AG04449 (cell line): Measurements from ENCODE around the gene TNK2.

Experiments
- CTCF ChIA-PET: fragments of 350-600 bp; formaldehyde crosslinking; extraction: SDS; loops from one replicate; lab custom pipeline; 2021; ENCODE audit warnings: antibody characterized with exemption; lab: Yijun Ruan, JAX
- POLR2A ChIA-PET: fragments of 400-600, 350-600 bp; formaldehyde crosslinking; extraction: SDS; loops from one replicate; lab custom pipeline; 2020; ENCODE audit warnings: antibody characterized with exemption, inconsistent platforms; lab: Yijun Ruan, JAX
- DNase-seq: peaks from one replicate; pipeline ENCODE4 v3.0.0-alpha.2; 2010; ENCODE audit warnings: low read depth, low spot score
- H3K4me3 ChIP-seq: 2 replicates; pipeline ENCODE4 v1.5.1; 2011; ENCODE audit warnings: low read depth, mild to moderate bottlenecking, control low read depth, low read length
- TF ChIP-seq, protein P1 (sequence below): IDR thresholded peaks from one replicate; pipeline ENCODE4 v1.5.1; 2011; ENCODE audit warnings: mild to moderate bottlenecking, moderate library complexity, low read length, control low read depth, inconsistent platforms; ENCODE audit not compliant: insufficient read depth; ENCODE audit errors: missing control alignments

The TNK2 gene

DNA sequence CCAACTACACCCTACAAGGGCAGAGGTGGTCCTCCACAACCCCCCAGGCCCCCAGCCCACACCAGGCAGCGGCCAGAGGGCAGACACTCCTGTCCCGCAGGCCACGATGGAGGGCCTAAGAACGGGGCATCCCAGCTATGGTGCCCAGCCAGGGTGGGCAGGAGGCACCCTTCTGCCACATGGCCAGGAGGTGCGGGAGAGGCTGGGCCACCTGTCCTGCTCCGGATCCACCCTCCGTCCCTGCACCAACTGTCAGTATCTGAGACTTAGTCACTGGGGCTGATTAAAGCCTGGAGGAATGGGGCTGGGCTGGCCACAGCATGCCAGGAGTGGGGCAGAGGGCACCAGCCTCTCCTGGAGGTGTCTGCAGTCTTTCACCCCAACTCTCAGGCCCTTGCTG, 37.9 kb downstream of the TNK2 start:
- H3K4me3 ChIP-seq: no peak overlapping the region
- TF ChIP-seq, protein P1, sequence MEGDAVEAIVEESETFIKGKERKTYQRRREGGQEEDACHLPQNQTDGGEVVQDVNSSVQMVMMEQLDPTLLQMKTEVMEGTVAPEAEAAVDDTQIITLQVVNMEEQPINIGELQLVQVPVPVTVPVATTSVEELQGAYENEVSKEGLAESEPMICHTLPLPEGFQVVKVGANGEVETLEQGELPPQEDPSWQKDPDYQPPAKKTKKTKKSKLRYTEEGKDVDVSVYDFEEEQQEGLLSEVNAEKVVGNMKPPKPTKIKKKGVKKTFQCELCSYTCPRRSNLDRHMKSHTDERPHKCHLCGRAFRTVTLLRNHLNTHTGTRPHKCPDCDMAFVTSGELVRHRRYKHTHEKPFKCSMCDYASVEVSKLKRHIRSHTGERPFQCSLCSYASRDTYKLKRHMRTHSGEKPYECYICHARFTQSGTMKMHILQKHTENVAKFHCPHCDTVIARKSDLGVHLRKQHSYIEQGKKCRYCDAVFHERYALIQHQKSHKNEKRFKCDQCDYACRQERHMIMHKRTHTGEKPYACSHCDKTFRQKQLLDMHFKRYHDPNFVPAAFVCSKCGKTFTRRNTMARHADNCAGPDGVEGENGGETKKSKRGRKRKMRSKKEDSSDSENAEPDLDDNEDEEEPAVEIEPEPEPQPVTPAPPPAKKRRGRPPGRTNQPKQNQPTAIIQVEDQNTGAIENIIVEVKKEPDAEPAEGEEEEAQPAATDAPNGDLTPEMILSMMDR: no peak
- ChIA-PET CTCF (interaction anchor here (1.1 to 3.1 kb wide), 4 partner anchors 9 to 45 kb away, joined by 5 to 17 read pairs (median 7); no protein-coding TSS in a partner anchor), POLR2A (interaction anchor here (0.5 to 0.7 kb wide), 2 partner anchors 10 to 16 kb away, joined by 3 read pairs; no protein-coding TSS in a partner anchor)
- DNase-seq: no peak

DNA sequence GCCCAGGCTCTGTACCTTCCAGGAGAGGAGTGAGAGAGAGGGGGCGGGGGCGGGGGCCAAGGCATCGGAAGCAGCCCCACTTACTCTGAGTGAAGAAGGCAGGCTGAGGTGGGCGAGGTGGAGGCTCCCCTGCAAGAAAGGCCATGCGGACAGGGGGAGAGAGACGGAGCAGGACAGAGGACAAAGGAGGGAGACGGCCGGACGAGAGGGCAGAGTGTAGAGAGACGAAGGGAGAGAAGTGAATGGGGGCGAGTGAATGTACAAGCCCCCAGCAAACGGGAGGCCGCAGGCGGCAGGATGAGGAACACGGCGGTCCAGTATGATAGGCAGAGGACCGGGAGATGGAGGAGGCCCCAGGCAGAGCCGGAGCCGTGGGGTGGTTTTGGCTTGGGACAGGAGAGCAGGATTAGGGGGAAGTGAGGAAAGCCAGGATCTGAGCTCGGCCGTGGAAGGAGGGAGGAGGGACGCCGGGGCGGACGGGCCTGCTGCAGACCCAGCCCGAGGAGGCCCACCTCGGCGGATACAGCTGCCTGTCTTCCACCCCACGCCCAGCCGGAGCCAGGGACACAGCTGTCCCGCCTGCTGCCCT, 38.8 kb downstream of the TNK2 start:
- CTCF ChIA-PET: interaction anchor here (1.3 to 3.1 kb wide), 5 partner anchors 8 to 45 kb away, joined by 5 to 17 read pairs (median 6); no protein-coding TSS in a partner anchor
- TF ChIP-seq, protein P1: no peak
- no peak overlapping the region for H3K4me3 ChIP-seq
- DNase-seq: no peak
- POLR2A ChIA-PET: no interaction called here

DNA sequence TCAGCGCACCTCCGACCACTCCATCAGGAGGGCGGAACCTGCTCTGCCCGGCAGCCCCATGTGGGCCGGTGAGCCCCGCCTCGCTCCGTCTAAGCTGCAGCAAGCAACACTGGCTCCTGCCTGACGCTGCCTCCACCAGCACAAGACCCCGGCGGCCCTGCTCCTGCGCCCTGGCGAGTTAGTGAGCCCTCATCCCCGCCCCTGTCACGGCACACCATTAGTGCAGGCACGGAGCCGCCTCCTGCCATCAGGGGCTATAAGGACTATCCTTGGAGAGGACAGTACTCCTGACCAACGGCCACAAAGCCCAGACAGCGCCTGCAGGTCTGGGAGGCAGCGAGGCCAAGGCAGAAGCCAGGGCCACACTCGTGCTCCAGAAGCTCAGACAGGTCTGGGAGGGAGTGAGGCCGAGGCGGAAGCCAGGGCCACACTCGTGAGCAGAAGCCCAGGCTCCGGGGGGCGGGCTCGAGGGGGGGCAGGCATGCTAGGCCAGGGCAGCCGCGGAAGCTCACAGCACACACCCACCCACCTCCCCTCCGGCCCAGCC, 39.4 kb downstream of the TNK2 start:
- CTCF ChIA-PET: interaction anchor here (1.3 to 1.6 kb wide), 2 partner anchors 10 to 26 kb away, joined by 6 to 7 read pairs; no protein-coding TSS in a partner anchor
- POLR2A ChIA-PET: no interaction called here
- H3K4me3 ChIP-seq: no peak overlapping the region
- TF ChIP-seq, protein P1: no peak
- DNase-seq: no peak

DNA sequence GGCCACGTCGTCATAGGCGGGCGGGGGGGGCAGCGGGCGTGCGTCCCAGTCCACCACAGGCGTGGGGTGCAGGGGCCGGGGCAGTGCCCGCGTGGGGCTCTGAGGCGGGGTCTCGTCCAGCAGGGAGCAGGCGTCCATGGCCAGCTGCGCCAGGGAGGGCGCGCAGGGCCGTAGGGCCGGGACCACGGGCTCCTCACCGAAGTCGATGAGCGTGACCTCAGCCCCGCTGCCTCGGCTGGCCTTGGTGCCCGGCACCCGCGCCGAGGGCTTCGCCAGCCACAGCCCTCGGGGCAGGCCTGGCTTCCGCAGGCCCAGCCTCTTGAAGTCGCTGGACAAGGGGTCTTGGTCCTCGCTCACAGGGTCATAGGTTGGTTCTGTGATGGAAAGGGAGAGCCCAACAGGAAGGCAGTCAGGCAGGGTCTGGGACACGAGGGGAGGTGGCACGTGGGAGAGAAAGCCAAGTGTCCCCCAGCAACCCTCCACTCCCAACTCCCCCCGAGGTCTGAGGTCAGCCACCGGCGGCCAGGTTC, 40.0 kb downstream of the TNK2 start:
- TF ChIP-seq, protein P1: no peak
- H3K4me3 ChIP-seq: no peak overlapping the region
- ChIA-PET POLR2A (no interaction called here), CTCF (no interaction called here)
- DNase-seq: no peak

DNA sequence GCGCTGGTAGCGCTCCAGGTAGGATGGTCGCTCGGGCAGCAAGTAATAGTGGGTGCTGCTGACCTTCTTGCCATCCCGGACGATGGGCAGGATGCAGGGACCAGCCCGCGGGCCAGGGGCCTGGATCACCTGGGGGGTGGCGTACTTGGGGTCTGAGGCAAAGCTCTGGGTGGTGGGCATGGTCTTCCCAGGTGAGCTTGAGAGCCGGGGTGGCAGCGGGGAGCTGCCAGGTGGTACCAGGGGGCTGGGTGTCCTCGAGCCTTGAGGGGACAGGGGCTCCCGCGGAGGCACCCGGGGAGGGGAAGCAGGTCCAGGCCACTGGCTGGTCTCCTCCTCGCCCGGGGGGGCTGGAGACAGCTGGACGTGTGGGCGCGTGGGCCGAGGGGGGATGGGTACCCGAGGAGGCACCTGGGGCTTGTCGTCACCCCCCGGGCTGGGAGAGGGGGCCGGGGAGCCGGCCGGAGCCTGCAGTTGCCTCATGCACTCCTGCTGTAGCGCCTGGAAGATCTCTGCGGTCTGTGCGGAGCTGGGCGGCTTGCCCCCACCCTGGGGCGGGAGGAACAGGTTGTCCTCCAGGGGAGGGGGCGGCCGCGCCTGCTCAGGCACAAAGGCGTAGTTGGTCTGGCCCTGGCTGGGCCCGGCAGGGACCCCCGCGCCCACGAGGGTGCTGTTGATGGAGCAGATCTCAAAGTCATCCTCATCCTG, 40.6 kb downstream of the TNK2 start:
- TF ChIP-seq, protein P1: no peak
- CTCF ChIA-PET: no interaction called here
- DNase-seq: no peak
- H3K4me3 ChIP-seq: no peak overlapping the region
- POLR2A ChIA-PET: no interaction called here
